GM12874 (cell line): ENCODE data around the gene FAF1.

Source experiments
- TF ChIP-seq, protein P1 (sequence below): IDR thresholded peaks from 2 replicates; pipeline ENCODE4 v1.5.1; 2011; ENCODE audit warnings: low read depth, mild to moderate bottlenecking, control low read depth, low read length, moderate library complexity; ENCODE audit not compliant: insufficient read depth

The FAF1 gene

DNA sequence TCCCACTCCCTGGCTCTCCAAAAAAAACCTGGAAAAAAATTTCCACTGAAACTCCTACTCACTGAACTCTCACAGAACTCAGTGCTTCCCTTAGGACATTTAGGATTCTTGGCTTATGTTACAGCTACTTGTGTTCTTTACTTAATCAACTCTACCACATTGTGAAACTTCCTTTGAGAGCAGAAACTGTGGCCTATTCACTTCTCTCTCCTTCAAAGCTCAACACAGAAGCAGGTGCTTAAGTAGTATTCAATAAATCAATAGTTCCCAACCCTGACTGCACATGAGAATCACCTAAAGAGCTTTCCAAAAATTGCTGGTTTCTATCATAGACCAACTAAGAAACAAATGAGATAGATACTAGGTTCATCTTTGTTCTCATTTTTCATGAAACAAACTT, 468.9 kb downstream of the FAF1 start:
- TF ChIP-seq, protein P1, sequence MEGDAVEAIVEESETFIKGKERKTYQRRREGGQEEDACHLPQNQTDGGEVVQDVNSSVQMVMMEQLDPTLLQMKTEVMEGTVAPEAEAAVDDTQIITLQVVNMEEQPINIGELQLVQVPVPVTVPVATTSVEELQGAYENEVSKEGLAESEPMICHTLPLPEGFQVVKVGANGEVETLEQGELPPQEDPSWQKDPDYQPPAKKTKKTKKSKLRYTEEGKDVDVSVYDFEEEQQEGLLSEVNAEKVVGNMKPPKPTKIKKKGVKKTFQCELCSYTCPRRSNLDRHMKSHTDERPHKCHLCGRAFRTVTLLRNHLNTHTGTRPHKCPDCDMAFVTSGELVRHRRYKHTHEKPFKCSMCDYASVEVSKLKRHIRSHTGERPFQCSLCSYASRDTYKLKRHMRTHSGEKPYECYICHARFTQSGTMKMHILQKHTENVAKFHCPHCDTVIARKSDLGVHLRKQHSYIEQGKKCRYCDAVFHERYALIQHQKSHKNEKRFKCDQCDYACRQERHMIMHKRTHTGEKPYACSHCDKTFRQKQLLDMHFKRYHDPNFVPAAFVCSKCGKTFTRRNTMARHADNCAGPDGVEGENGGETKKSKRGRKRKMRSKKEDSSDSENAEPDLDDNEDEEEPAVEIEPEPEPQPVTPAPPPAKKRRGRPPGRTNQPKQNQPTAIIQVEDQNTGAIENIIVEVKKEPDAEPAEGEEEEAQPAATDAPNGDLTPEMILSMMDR: no peak

DNA sequence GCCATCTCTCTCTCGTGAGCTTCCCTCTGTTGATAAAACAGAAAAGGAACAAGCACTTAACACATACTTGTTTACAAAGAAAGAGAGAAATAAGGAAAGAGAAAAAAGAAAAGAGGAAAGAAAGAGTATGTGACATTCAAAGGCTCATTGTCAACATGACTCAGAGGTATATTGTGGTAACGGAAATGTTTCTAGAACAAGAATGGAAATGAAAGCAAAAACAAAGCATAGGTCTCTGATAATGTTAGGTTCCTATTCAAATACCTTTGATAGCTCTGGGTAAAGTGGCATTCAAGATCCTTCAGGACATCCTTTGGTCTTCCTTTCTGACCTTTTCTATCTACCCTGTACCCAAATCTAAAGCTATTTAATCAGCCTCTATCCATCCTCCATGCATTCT, 469.4 kb downstream of the FAF1 start:
- TF ChIP-seq, protein P1: no peak

DNA sequence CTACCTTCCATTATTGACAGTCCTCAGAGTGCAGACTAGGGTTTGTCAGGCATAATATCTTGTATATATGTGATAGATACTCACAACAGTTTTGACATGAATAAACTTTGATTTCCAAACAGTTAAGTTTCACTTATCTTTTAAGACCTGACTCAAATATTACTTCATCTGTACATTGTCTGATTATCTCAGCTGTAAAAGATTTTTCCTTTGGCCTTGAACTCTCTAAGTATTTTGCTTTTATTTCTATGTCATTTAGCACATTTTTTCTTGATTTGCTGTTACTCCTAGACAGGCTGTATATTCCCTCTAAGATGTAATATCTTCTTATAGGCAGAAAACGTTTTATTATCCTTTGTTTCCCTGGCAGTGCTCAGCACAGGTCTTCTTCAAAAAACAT, 471.2 kb downstream of the FAF1 start:
- TF ChIP-seq, protein P1: no peak

DNA sequence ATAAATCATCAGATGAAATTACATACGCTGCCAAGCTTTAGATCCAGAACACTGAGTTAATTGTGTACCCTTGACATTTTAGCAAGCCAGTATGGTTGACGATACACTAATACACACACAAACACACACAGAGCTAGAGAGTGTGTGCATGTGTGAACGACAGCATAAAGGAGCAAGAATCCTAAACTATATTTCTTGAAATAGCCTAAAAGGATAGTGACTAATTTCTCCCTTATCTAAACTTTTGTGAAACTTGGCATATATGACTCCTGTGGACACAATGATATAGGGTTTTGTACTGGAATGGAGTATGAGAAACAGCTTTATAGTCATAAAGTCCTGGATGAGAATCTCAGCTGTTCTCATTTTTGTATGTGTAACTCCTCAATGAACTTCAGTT, 471.7 kb downstream of the FAF1 start:
- TF ChIP-seq, protein P1: no peak

DNA sequence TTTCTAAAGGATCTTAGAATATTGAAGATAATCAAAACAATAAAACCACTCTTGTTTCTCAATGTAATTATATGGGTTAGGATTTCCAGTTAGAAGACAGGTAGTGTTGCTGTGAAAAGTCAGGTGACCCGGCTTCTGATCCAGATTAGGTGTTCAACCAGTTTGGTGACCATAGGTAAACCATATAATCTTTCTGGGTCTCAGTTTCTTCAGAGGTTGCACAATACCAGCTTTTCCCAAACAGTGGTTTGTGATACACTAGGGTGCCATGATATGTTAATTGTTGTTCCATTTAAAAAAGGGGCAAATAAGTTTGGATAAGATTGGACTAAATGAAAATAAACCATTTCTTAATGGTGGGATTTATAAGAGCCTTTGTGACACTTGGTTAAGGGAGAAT, 472.3 kb downstream of the FAF1 start:
- TF ChIP-seq, protein P1: no peak

DNA sequence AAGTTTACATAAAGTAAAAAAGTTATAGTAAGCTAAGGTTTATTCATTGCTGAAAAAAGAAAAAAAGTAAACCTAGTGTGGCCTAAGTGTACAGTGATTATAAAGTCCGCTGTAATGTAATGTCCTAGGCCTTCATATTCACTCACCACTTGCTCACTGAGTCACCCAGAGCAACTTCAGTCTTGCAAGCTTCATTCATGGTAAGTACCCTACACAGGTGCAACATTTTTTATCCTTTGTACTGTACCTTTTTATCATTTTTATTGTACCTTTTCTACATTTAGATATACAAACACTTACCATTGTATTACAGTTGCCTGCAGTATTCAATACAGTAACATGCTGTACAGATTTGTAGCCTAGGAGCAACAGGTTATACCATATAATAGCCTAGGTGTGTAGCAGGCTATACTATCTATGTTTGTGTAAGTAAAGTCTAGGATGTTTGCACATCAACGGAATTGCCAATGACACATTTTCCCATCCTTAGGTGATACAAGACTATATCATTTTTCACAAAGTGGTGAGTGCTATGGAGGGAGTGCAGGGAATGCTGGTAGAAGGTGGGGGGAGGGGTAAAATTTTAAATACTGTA, 478.8 kb downstream of the FAF1 start:
- TF ChIP-seq, protein P1: no peak

DNA sequence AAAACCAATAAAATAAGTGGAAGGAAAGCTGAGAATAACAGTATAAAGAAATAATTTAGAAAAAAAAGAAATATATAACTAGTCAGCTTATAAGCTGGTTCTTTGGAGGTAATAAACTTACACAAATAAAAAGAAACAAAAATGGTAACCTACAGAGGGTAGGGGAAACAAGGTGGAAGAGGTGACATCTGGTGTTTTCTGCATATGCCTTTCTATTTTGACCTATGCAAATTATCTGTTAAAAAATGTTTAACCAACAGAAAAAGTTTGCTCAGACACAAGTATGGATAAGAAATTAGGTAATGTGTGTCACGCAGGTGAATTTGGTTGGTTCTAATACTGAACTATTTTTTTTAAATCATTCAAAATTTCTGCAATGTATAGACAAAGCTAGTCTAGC, 483.3 kb downstream of the FAF1 start:
- TF ChIP-seq, protein P1: no peak
